ENCODE data around the gene CYP2C19.
"Not testable (repeated sequence)": the region's sequence is repeated elsewhere in the genome, so short reads cannot be mapped to it uniquely, and the experiment has no call there.

CYP2C19 gene

DNA sequence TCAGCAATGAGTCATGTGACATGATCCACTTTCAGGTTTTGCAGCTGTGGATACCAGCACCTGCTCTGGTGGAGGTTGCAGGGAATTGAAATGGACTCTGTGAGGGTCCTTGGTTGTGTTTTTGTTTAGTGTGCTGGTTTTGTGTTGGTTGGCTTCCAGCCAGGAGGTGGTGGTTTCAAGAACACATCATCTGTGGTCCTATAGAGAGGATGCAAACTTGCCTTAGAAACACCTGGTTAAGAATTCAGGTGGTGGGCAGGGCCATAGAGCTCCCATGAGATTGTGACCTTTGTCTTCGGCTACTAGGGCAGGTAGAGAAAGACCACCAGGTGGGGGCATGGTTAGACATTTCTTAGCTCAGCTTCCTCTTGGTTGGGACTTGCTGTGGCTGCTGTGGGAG is 116.7 kb downstream of the CYP2C19 start:
- no peak for DNase-seq (ENCODE audit: low read depth, low spot score)

DNA sequence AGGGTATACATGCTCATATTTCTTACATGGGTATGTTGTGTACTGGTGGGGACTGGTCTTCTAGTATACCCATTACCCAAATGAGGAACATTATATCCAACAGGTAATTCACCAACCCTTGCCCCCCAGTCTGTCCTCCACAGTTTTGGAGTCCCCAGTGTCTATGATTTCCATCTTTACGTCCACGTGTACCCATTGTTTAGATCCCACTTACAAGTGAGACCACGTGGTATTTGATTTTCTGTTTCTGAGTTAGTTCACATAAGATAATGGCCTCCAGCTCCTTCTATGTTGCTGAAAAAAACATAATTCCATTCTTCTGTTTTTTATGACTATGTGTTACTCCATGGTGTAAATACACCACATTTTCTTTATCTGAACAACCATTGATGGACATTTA is 126.6 kb downstream of the CYP2C19 start:
- no peak for DNase-seq (ENCODE audit: low read depth, low spot score)

DNA sequence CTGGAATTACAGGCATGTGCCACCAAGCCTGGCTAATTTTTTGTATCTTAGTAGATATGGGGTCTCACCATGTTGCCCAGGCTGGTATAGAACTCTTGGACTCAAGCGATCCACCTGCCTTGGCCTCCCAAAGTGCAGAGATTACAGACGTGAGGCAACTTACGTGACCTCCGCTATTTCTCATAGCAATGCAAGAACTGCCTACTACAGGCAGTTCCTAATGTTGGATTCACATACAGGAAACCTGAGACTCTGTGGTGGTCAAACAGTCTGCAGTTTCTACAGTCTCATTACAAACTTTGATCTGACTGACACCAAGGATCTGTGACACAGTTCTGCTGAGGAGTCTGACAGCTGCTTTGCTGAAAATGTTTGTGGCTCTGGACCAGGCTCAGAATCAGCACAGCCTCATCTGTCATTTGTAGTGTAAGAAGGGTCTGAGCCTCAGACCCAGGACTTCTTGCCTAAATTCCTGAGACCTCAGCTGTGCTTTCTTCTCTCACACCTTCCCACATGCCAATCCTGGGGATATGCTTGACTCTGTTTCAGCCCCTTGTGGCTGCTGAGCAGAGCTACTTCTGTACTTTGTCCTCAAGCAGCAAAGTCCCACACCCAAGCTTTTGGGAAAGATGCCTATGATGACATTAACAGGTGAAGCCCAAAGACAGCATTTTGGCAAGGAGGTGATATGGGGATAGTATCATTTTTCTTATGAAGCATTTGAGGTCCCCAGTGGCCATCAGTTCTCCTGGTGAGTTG is 128.0 kb downstream of the CYP2C19 start:
- no peak for DNase-seq (ENCODE audit: low read depth, low spot score)

DNA sequence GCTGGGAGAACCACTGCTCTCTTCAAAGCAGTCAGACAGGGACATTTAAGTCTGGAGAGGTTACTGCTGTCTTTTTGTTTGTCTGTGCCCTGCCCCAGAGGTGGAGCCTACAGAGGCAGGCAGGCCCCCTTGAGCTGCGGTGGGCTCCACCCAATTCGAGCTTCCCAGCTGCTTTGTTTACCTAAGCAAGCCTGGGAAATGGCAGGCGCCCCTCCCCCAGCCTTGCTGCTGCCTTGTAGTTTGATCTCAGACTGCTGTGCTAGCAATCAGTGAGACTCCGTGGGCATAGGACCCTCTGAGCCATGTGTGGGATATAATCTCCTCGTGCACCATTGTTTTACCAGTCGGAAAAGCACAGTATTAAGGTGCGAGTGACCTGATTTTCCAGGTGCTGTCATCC is 135.9 kb downstream of the CYP2C19 start:
- DNase-seq (ENCODE audit: low read depth, low spot score): not testable (repeated sequence)

DNA sequence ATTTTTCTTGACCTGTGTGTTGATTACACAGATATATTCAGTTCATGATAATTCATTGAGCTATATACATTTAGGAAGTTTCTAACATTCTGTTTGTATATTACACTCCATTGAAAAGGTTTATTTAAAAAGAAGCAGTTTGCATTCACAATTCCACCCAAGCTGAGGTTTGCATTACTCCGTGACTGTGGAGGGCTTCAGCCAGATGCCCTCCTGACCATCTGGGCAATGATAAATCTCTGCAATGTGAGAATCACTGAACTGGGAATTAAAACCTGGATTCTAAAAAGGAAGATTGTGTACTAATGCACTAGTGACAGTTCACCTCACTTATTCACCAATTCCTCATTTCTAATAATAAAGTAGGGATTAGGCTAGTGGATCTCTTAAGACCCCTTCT is 139.6 kb downstream of the CYP2C19 start:
- DNase-seq (ENCODE audit: low read depth, low spot score): no peak

DNA sequence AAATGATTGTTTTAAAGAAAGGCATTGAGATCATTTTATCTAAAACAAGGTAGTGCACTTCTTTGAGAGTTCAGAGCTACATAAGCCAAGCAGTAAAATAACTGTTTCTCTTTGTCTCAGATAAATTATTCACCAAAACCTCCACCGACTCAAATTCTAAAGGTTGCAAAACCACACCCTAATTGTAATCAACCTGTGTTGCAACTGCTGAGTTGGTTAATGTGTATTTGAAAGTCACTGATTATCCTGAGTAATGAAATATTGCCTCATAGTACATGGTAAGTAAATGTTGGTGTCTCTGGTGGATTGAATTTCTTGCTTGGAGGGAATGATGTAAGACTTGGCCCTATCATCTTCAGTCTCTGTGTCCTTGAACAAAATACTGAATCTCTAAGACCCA is 140.1 kb downstream of the CYP2C19 start:
- DNase-seq (ENCODE audit: low read depth, low spot score): no peak
